Middle frontal gyrus (tissue), 1 donor: ENCODE measurements around the gene UBE3D.
"Not testable (repeated sequence)": the region's sequence is repeated elsewhere in the genome, so short reads cannot be mapped to it uniquely, and the experiment has no call there.

Source experiments
- DNase-seq: peaks from one replicate; pipeline ENCODE4 v3.0.0-alpha.2; 2015; ENCODE audit warnings: low spot score; ENCODE audit errors: extremely low spot score

The UBE3D gene

DNA sequence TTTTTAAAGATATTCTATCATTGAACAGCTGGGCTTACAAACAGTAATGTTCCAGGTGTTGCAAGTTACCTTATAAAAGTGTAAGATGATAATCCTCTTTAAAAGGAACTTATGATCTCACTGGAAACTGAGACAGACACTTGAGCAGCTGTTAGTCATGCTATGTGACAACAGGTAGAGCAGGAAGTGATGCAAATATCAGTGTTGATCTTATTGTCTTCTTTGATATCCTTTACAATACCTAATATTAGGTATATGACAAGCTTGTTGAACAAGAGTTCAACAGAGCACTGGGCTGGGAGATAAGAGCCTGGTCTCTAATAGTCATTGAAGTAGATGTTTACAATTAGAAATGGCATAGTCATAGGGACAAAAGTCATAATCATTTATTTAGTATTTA lies 150.0 kb downstream of the UBE3D start:
- no peak for DNase-seq

DNA sequence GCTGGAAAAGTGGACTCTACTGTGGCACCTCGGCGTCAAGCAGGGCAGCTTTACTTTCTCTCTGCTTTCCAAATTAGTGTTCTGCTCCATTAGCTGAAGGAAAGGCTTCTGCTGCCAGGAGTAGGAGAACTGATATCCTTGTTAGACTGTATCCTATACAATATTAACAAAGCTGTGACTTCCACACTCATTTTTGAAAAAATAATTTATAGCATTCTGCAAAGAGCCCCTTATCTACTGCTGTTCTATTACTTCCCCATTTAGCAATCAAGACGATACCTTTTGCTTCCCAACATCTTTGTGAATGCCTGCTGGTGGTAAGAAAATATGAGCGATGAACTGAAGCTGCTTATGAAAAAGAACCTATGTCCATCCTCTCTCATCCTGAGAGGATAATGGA lies 151.1 kb downstream of the UBE3D start:
- DNase-seq: no peak

DNA sequence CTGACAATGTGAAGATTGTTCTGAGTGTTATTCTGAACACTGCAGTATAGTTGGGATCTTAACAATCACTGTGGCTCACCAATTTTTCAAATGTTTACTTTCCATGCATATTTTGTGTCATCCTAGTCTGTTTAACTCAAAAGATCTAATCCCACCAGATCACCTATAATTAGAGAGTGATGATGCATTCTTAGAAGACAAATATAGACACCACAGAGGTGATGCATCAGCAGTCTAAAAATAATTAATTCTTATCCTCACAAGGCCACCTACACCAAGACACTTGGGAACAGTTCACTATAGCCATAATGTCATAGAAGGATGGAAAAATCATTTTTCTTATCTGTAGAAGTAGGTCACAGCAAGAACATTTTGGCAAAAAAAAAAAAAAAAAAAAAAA lies 154.8 kb downstream of the UBE3D start:
- no peak for DNase-seq

DNA sequence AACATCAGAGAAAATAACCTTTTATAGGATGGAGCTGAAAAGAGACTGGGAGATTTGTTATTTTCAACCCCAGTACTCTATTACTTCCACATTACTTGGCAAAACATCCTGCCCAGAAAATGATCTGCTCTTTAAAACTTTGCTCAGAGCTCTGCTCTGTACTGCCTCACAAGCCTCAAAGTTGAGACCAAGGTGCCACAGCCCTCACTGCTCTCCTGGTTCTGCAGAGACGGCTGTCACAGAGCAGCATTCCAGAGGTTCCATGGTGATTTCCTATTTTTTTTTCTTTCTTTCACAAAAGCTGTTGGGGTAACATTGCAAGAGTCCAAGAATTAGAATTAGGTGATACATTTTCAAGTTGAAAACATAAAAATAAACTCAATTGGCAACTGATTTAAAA lies 155.2 kb downstream of the UBE3D start:
- no peak for DNase-seq

DNA sequence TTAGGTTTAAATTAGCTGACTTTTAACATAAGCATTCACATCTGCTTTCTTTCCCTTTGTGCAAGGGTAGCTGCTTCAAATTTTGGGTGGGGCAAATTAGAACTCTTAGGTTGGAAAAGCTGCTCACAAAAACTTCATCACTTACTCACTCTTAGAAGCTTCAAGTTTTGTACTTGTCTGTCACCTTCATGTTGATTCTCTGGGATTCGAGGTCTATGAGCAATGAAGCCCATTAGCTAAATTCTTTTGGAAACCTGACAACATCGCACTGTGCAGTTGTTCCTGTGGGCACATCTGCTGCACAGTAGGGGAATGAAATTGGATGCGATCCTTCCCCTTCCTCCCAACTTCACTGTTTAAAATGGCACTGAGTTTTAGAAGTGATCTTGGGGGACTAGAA lies 156.1 kb downstream of the UBE3D start:
- DNase-seq: no peak

DNA sequence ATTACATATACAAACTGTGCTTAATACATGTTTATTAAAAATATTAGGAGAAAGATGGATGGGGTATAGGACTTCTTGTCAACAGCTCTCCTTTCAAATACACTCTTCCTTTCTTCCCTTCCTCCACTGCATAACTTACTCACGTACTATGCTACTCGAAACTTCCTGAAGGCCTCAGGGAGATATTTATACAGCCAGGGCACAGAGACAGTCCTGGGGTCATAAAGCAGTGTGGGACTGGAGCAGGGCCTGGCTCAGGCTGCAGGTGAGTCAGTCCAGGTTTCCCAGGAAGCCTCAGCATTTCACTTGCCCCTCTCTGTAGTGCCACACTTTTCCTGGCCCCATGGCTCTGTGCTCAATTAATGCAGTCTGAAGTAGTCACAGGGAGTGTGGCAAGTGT lies 157.0 kb downstream of the UBE3D start:
- DNase-seq: no peak

DNA sequence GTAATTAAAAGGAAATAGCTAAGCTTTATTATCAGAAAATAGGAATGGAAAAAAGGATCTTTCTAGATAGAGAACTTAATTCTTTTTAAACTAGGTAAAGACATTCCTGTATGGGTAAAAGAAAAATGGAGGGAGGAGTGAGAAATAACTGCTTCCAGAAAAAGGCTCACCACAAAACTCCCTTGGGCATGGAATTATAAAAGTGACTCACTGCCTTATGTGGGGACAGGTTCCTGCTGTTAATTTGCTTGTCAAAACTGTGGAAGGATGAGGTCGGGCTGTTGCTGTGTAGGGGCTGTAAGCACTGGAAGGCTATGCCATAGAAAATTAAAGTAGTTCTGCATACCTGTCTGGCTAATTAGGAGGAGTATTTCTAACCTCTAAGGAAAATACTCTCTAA lies 158.7 kb downstream of the UBE3D start:
- no peak for DNase-seq

DNA sequence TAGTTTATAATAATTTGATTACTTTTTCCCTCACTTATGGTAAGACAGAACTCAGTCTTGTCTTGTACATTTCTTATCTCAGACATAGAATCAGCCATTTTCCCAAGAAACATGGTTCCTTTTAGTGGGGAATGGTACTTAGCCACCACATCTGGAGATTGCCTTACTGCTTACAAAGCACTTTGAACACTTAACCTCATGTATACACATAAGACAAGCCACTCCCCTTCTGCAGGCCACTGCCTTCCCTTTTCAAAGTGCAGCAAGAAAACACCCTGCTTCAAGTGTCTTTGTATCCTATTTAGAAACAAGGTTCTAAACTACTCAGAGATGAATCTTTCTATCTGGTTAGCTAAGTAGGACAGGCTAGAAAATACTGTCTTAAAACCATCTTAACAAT lies 159.2 kb downstream of the UBE3D start:
- no peak for DNase-seq

DNA sequence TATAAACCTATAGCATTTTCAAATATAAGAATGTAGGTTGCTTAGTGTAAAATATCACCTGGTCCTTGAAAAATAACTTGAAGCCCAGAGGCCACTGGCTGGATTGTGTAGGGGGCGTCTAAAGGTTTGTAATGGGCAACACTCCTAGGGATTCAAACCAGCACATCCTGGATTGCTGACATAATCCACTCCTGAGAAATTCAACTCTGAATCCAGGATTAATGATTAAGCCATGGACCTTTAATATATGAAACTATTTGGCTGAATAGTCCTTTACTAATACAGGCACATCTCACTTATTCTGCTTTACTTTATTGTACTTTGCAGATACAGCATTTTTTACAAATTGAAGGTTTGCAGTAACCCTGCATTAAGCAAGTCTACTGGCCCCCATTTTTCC lies 160.8 kb downstream of the UBE3D start:
- no peak for DNase-seq

DNA sequence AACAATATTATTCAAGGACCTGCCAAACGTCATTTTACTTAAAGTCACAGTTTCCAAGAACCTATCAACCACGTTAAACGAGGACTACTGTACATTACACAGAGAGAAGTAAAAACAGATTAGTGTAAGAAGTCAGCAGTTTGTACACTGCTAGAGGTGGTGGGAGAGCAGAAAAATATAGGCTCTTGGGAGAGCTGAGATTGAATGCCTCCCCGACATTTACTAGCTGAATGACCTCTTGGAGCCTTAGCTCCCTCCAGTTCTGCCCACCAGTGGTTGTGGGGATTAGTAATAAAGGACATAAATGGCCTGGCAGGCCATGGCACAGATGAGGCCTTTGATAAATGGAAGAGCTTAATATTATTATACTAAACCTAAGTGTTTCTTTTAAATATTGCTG lies 161.4 kb downstream of the UBE3D start:
- no peak for DNase-seq

DNA sequence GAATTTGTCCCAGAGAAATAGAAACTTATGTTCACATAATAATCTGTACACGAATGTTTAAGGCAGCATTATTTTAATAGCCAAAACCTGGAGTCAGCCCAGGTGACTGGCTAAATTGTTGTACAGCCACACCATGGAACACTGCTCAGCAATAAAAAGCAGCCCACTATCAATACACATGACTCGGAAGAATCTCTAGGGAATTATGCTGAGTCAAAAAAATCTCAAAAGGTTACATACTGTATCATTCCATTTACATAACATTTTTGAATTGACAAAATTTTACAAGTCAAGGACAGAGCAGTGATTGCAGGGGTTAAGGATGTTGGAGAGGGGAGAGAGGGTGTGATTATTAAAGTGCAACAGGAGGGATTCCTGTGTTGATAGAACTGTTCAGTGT lies 163.4 kb downstream of the UBE3D start:
- no peak for DNase-seq

DNA sequence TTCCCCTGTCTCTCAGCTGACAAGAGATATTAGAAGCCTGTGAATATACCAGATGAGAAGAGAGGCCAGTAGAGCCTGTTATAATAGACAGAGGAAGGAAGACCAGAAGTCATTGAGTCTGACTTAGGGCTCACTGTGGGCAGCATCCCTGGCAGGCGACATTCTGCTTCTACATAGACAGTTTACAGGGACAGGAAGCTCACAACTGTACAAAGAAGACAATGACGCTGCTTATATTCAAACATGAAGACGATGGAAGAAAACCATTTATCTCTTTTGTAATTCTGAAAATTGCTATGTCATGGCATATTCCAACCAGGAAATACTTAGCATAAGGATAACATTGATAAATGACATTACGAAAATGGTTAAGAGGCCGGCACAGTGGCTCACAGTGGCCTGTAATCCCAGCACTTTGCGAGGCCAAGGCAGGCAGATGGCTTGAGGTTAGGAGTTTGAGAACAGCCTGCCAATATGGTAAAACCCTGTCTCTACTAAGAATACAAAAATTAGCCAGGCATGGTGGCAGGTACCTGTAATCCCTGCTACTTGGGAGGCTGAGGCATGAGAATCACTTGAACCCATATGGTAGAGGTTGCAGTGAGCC lies 170.9 kb downstream of the UBE3D start:
- no peak for DNase-seq

DNA sequence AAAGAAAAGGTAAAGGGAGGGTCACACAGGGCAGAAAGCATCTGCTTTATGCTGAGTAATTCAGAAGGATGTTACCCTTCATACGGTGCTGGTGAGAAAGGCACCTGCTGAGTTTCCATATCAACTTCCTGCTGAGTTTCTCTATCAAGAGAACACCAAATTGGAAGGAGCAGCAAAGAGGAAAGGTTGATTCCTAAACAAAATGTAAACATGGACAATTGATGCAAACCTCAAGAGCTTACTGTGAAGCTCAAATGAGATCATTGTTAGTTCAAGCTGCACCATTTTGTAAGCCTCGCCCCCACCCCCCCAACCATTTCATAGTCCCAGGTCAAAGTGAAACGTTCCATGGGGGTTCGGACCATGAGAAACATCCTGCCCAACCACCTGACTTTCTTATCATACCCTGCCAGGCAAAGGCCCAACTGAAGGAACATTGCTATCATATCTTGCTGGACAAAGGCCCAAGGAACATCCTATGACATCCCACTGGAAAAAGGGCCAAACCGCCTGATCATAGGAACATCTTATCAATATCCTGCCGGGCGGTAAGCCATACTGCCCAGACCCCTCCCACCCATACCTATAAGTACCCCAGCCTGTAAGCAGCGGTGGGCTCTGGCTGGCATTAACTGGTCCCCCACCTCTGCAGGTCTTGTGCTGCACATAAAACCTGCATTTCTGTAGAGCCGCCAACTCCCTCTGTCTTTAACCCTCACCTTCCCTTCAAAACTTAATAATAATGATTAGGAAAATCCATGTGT lies 171.6 kb downstream of the UBE3D start:
- DNase-seq: no peak

DNA sequence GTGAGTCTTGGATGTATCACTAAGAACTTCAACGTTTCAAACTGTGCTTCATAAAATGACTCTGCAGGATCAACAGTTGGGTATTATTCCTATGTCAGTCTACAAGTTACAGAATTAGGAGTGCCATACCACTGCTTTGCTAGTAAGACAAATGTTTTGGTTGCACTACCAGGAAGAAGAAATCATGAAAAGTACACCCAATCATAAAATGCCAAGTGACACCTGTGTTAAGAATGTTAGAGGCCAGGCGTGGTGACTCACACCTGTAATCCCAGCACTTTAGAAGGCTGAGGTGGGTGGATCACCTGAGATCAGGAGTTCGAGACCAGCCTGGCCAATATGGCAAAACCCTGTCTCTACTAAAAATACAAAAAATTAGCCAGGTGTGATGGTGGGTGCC lies 174.1 kb downstream of the UBE3D start:
- not testable (repeated sequence) for DNase-seq

DNA sequence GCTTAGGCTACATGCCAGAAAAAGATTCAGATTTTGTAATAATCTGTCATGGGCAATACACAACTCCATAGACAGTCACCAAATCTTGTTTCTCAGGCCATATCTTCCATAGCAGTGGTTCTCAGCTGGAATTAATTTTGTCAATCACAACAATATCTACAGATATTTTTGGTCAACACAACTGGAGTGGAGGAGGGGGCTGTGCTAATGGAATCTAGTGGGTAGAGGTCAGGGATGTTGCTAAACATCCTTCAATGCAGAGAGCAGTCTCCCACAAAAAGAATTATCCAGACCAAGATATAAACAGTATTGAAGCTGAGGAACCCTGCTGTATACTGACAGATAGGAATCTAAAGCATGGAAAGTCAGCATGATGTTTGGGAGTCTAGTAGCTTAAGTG lies 174.6 kb downstream of the UBE3D start:
- no peak for DNase-seq

DNA sequence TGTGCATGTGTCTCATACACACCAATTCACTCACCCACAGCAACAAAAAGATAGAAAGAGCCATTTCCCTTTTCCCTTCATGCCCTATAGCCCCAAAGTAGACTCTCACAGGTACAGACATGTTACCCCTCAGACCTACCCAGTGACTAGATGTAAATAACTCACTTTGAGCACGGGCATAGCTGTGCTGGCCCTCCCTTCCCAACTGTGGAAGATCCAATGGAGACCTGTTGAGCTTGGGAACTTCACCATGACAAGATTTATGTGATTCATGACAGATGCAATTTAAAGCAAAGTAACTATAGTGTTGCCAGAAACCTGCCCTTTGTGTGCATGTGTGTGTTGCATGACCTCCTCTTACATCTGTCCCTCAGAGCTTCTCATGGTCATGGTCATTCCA lies 175.4 kb downstream of the UBE3D start:
- no peak for DNase-seq

DNA sequence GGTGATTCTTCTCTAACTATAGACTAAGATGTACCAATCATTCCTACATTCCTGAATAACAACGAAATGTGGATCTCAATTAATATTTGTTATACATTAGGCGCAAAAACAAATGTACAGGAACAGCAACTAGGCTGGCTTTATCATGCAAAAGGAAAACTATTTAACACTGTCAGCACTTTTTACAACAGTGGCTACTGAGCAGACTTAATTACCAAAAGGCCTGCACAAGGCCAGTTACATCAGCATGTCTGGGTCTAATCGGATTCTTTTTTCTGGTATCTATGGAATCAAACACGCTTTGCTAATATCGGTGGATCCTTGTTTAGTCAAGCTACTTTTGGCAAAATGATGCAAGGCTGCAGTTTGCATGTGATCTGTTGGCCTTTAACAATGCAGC lies 176.5 kb downstream of the UBE3D start:
- no peak for DNase-seq

DNA sequence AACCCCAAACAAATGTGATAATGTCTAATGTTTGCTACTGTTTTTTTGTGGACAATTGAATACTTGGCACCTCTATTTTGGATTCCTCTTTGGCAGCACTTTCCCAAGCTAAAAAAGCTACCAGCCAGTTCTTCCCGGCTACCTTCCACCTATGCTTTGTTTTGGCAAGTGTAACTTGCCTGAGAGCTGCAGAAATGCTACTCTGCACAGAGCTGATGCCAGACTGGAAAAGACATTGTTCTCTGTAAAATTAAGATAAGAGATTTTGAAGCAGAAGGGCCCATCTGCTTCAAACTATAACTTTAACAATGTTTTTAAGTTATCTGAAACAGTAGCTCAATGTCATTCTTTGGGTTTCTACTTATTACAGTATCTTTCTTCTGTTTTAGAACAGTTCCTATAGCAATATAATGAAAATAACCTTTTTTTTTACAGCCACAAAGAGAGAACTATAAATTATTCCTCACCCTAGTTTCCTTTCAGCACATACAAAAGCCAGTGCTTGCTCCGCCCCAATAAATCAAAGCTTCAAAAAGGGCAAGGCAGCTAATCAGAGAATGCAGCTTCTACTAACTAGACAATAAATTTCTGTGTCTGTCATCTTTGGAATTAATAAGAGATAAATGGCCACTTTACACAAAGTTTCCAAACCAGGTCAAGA lies 183.1 kb downstream of the UBE3D start:
- no peak for DNase-seq

DNA sequence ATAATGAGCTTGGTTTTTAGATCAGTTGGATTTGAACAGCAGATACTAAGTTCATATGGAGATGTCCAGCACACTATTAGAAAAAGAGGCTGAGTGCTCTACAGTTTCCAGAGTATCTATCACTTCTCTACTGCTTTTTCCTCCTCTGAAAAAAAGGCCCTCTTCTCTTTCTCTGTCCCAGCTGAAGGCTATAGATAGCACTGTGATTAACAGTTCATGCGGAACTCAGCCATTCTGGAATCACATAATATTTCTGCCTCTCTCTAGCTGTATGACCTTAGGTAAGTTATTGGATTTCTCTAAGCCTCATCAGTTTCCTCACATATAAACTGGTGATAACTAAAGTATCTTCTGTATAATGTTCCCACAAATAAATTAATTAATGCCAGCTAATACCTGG lies 184.1 kb downstream of the UBE3D start:
- DNase-seq: no peak

DNA sequence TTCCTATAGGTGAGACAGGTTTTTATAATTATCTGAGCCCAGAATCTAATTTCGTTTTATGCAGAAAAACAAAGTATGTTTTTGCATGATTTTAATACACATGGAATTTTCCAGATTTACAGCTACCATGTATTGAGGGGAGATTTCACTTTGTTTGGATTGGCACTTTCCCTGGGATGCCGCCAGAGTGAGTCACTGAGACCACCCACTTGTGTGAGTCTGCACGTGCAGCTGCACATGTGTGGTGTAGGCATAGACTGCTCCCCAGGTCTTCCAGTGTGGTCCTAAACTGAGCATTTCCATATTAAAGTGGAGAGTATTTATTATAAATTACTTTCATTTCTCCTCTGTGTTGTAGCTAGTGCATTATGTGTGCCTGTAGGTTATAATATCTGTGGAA lies 186.8 kb downstream of the UBE3D start:
- no peak for DNase-seq

DNA sequence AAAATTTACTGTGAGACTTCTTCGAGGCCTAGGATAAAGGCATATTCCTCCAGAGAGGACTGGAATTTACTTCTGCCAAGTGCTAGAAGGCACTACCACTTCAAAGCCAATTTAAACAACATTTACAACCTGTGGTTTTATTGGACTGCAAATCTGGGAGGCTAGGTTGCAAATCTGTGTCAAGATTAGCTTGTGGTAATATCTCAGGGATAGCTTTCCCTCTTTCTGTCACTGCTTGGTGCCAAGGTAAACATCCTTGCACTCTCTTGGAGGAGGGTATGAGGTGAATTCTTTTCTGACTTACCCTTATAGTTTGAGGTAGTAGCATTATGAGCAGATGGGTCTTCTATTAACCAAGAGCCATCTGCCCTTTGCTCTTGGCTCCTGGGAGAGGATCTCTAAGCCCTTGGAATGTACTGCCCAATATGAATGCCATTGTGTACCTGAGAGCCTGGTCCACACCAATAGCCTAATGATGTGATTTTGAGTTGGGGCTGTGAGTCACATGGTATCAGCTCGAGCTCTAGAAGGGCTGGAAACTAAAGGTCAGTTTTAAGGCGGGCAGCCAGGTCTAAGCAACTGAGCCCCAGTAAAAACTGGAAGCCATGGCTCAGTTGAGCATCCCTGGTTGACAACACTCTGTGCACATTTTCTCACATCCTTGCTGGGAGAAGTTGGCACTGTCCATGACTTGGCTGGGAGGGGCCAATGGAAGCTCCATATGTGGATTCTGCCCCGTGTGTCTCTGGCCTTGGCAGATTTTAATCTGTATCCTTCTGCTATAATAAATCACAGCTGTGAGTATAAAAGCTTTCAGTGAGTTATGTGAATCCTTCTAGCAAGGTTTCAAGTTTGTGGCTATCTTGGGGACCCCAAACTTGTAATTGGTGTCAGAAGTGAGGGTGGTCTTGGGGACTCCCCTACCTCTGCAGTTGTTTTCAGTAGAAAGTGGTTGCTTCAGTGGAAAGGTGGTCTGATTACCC lies 188.1 kb downstream of the UBE3D start:
- DNase-seq: no peak
